AG09319 (cell line): ENCODE data around the gene ZNF205.
"Not testable (repeated sequence)": the region's sequence is repeated elsewhere in the genome, so short reads cannot be mapped to it uniquely, and the experiment has no call there.

Experiments
- DNase-seq: peaks from one replicate; pipeline ENCODE4 v3.0.0-alpha.2; 2010; ENCODE audit warnings: low read depth; ENCODE audit errors: extremely low read depth
- TF ChIP-seq, protein P1 (sequence below): IDR thresholded peaks from 2 replicates; pipeline ENCODE4 v1.5.1; 2011; ENCODE audit warnings: low read depth, mild to moderate bottlenecking, inconsistent platforms, low read length, moderate library complexity

ZNF205 gene

DNA sequence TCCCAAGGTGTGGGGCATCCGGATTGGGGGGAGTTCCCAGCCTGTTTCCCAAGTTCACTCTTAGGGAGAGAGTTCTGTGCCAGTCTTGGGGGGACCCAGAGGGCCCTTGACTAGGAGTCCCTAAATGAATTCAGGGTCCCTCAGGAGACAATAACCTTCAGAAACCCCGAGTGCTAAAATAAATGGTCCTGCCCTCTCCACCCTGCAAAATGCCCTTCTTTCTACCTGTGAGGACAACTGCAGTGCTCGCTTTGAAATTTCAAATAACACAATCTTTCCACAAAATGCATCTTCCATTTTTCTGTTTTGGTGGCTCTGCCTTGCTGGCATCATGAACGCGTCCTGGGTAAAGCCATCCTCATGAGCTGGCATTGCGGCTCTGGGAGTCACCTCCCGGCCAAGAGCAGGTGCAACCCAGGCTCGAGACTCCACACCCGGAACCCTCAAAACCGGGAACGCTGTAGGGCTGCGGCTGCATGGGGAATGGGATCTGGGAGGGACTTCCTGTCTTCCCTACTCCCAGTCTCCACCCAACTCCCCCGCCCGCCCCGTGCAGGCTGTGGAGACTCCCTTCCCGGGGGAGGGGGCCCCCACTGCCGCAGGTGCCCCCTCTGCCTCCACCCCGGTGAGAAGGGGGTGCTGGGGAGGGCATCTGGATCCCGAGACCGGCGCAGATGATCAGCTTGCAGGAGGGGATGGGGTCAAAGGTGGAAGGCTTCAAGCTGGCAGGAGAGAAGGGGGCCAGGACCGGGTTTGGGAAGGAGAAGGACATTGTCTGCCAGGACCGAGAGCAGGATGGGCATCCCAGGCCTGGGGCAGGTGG is at the start of gene ZNF205:
Gene ZNF205, plus strand, starts transcription at position 529 of the 823 bp plus-strand sequence. CDS start 845 bp downstream, outside the sequence.
- DNase-seq: no peak
- TF ChIP-seq, protein P1, sequence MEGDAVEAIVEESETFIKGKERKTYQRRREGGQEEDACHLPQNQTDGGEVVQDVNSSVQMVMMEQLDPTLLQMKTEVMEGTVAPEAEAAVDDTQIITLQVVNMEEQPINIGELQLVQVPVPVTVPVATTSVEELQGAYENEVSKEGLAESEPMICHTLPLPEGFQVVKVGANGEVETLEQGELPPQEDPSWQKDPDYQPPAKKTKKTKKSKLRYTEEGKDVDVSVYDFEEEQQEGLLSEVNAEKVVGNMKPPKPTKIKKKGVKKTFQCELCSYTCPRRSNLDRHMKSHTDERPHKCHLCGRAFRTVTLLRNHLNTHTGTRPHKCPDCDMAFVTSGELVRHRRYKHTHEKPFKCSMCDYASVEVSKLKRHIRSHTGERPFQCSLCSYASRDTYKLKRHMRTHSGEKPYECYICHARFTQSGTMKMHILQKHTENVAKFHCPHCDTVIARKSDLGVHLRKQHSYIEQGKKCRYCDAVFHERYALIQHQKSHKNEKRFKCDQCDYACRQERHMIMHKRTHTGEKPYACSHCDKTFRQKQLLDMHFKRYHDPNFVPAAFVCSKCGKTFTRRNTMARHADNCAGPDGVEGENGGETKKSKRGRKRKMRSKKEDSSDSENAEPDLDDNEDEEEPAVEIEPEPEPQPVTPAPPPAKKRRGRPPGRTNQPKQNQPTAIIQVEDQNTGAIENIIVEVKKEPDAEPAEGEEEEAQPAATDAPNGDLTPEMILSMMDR: no peak

DNA sequence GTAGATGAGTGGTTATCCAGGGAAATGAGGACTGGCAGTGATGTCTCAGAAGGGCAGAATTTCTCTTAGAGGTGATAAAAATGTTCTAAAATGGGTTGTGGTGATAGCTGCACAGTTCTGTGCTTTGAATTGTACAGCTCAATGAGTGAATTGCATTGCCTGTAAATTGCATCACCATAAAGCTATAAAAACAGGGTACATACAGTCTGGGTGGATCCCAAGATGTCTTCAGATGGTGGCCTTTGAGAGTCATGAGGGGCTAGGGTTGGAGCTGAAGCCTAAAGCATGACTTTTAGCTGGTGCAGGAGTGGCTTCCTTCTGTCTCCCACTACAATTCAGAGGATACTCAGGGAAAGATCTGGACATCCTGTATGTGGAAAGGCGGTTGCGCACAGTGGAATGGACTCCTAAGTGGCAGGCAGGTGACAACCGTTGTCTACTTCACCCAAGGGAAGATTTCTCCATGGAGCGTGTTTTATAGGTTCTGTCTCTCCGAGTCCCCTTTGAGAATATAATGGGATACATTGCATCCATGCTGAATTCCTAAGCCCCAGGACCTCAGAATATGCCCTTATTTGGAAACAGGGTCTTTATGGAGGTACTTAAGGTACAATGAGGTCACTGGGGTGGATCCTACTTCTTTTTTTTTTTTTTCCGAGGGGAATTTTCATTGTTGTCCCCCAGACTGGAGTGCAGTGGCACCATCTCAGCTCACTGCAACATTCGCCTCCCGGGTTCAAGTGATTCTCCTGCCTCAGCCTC is 48.6 kb upstream of the ZNF205 start:
- TF ChIP-seq, protein P1: no peak
- no peak for DNase-seq

DNA sequence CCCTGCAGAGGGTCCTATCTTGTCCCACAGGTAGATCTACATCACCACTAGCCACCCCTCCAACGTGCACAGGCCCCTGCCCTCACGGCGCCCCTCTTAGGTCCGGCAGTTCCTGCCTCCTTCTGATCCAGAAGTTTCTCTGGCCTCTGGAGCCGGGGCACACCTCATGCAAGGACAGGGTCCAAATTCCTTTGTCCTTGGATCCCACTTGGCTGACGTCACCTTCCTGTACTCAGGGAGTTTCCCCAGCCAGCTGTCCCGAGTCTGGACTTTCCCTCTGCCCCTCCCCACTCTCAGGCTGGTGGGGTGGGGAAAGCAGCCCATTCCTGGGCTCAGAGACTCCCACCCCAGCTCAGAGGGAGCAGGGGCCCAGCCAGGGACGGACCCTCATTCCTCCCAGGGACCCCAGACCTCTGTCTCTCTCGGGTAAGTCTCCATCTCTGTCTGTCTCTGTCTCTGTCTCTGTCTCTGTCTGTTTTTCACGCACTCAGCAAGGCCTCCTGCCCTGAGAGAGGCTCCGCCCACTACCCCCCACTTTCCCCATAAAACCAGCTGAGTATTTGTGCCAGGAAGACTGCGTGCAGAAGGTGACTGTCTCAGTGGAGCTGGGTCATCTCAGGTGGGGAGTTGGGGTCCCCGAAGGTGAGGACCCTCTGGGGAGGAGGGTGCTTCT is 47.2 kb upstream of the ZNF205 start, which contains the start of gene IL32:
Gene IL32, plus strand, starts transcription at position 572 of the 673 bp plus-strand sequence. CDS start 172 bp downstream, outside the sequence.
- TF ChIP-seq, protein P1: no peak
- peak; percentile 34 for DNase-seq

DNA sequence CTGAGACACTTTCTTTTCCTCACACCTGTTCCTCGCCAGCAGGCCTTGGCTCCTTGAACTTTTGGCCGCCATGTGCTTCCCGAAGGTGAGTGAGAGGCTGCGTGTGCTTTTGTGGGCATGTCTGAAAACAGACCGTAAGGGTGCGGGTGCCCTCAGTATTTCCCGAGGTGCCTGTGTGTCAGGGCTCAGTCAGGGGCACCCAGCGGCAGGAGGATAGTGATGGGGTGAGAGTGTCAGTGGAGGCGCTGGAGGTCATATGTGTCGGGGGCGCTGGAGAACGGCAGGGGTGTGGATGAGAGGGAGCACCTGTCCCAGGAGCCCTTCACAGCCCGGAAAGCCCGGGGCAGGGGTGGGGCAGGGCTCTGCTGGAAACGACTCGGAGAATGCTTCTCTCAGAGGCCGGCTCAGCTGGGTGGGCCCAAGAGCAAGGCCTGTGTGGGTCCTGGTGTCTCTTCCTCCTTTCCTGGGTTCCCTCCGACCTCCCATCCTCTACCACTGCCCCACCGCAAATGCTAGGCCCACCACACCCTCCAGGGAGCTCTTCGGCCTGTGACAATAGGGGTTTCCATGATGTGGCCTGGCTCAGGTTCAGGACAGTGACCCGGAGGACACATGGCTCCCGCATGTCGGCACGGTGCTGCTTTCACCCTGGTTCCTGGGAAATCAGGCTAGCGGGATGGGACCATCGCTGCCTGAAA is 46.5 kb upstream of the ZNF205 start:
- TF ChIP-seq, protein P1: no peak
- no peak for DNase-seq

DNA sequence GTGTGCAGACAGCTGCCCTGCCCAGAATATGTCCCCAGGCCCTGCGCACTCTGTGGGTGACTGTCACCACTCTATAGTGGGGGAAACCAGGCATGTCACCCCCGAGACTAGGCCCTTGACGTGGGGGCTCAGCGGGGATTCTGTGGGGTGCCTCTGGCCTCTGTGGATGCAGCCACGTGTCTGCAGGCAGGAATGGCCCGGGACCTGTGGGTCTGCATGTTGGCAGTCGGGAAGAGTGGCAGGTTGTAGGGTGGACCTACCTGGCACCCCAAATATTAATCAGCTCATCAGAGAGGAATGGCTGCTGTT is 46.0 kb upstream of the ZNF205 start:
- DNase-seq: no peak
- TF ChIP-seq, protein P1: no peak

DNA sequence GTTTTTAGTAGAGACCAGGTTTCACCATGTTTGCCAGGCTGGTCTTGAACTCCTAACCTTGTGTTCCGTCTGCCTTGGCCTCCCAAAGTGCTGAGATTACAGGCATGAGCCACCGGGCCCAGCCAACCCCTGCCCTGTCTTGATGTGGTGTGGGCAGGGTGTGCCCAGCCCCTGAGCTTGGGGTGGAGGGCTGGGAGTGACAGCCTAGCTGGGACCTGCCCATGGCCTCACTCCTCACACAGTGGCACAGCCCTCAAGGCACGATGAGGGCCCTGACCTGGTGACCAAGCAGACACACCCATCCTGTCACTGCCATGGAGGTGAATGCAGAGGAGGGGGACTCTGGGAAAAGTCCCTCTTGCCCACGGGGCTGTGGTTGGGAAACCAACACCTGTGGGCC is 43.9 kb upstream of the ZNF205 start:
- TF ChIP-seq, protein P1: no peak
- DNase-seq: no peak

DNA sequence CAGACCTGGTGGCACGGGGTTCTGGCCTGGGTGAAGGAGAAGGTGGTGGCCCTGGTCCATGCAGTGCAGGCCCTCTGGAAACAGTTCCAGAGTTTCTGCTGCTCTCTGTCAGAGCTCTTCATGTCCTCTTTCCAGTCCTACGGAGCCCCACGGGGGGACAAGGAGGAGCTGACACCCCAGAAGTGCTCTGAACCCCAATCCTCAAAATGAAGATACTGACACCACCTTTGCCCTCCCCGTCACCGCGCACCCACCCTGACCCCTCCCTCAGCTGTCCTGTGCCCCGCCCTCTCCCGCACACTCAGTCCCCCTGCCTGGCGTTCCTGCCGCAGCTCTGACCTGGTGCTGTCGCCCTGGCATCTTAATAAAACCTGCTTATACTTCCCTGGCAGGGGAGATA is 43.2 kb upstream of the ZNF205 start:
- DNase-seq: not testable (repeated sequence)
